LoVo (cell line): ENCODE data around the gene ACKR3.

ENCODE experiments used
- DNase-seq: peaks from one replicate; pipeline ENCODE4 v3.0.0-alpha.2; 2016; ENCODE audit warnings: low spot score

Gene ACKR3

GRCh38 chr2:236550290-236550689 is 19.3 kb upstream of the ACKR3 start:
- DNase-seq: no peak

- DNase-seq: no peak
These were observed 18.7 kb upstream of the ACKR3 start for GRCh38 chr2:236550701-236551465.

GRCh38 chr2:236551471-236552211 is 18.0 kb upstream of the ACKR3 start:
- DNase-seq: no peak

DNA sequence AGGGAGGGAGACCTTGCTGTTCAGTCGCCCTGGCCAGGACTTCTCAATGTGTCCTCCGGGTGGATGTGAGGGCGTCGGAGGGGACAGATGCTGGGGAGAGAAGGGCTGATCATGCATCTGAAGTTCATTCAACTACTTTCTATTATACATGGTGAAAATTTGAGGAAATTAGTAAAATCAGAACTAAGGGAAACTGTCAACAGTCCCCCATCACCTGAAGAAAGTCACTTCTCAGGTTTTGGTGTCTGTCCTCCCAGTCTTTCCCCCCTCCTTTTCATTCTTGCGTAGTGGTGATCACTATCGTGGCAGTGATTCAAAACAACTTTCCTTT is 17.4 kb upstream of the ACKR3 start:
- DNase-seq: no peak

GRCh38 chr2:236552581-236553363 is 16.9 kb upstream of the ACKR3 start:
- DNase-seq: no peak

GRCh38 chr2:236553522-236553921 is 16.1 kb upstream of the ACKR3 start:
- DNase-seq: no peak

DNA sequence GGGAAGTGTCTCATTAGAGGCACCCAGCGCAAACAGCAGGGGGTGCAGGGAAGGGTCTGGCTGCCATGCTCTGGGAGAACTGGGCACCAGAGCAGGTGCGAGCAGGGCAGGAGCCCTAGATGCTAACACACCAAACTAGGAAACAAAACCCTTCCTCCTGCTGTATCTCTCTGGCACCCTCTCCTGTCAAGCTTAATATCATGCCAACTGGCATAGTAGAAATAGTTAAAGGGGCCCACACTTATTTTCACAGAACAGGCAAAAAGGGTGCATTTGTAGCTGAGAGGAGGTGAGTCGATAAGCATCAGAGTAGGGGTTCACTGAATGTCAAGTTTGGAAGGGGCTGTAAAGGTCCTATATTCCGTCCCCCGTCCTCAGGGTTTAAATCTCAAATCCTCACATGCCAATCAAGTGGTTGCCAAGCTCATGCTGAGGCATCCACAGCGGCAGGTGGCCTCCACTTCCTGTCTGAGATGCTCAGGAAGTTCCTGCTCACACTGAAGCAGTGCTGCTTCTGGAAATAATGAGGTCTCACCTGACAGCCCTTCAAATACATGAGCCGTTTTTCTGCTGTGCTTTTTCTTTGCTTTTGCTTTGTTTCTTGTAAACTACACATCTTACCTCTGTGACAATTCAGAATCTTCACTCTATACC is 14.9 kb upstream of the ACKR3 start:
- DNase-seq: no peak

GRCh38 chr2:236555481-236555880 is 14.1 kb upstream of the ACKR3 start:
- no peak for DNase-seq

- no peak for DNase-seq
These were observed 12.2 kb upstream of the ACKR3 start for GRCh38 chr2:236557306-236558030.

- DNase-seq: no peak
These were observed 11.6 kb upstream of the ACKR3 start for GRCh38 chr2:236558036-236558435.

DNA sequence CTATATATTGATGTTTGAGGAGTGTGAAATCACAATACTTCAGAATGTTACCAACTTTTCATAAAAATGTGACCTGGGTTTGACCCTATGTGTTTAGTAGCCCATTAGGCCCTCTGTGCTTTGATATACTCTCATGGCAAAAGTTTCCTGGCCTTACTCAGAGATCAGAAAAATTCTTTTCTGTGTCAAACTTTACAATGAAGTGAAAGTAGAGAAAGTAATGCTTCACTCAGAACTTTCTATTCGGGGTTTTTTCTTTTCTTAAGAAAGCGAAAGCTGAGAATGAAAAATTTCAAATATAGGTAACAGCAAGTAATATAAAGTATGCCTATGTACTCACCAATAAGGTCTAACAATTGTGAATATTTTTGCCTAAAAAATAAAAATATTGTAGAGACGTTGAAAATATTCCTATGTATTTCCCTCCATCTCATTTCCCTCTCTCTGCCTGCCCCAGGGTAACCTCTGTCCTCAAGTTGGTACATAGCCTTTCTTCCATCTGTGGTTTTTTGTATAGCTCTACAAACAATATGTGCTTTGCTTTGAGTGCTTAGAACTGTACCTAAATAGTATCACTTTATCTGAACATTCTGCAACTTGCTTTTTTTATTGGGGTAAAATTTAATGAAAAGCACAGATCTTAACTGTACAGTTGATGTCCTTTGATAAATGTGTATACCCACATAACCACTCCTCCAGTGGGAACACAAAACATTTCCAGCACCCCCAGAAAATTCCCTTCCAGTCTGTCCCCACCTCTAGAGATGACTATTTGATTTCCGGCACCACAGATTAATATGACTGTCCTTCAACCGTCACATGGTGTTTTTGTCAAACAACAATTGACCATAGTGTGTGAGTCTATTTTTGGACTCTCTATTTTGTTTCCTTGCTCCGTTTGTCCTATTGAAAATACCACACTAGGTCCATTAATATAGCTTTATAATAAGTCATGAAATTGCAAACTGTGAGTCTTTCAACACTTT is 10.3 kb upstream of the ACKR3 start:
- DNase-seq: no peak

- DNase-seq: no peak
These were observed 7.8 kb upstream of the ACKR3 start for GRCh38 chr2:236561874-236562273.

DNA sequence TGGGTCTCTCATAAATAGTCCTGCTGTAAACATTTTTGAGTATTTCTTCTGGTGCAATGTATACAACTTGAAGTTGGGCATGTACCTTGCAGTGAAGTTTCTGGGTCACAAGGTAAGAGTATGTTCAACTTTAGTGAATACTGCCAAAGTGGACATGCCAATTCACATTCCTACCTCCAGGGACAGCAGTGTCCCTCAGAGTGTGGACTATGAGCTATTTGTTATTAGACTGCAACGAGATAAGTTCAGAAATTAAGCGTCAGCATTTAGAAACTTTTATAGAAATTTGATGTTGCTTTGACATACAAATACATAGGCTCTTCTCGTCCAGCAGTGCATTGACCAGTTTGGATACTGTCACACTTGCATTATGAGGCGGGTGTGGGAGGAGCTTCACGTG is 7.2 kb upstream of the ACKR3 start:
- peak; percentile 42 for DNase-seq

GRCh38 chr2:236563953-236564352 is 5.7 kb upstream of the ACKR3 start:
- no peak for DNase-seq

GRCh38 chr2:236565212-236565611 is 4.4 kb upstream of the ACKR3 start:
- no peak for DNase-seq

DNA sequence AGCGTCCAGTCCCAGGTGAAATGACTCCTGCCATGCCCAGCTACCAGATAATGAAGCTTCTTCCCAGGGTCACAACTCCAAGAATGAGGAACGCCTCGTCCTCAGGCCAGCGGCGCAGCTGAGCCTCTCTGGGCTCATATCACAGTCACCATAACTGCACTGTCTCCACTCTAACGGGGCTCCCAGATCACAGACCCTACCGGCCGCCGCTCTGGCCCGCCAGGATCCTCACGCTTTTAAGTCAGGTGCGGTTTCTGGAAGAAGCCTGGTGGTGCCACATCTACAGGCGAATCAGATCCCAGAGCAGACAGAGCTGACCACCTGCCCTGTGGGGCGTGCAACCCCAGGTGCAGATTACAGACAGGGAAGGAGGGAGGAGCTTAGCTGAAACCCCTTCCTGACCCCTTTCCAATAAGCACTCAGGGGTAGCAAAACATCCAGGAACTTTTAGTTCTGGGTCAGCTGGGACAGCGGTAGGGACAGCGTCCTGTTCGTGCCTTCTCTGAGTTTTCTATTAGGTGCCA is 3.7 kb upstream of the ACKR3 start:
- no peak for DNase-seq

GRCh38 chr2:236566596-236566995 is 3.0 kb upstream of the ACKR3 start:
- no peak for DNase-seq

GRCh38 chr2:236568068-236568921 is 1.3 kb upstream of the ACKR3 start:
- DNase-seq: no peak

- no peak for DNase-seq
These were observed 578 bp upstream of the ACKR3 start for GRCh38 chr2:236568922-236569572.
